Activated CD8-positive, alpha-beta memory T cell treated with anti-CD3 and anti-CD28 coated beads for 4 hours (primary cell): ENCODE data around the gene OR52D1.

Source experiments
- DNase-seq, 2 donors: peaks; one replicate each; pipeline ENCODE4 v3.0.0-alpha.2; 2020; ENCODE audit warnings: low read depth in 2 of 2

Gene OR52D1

DNA sequence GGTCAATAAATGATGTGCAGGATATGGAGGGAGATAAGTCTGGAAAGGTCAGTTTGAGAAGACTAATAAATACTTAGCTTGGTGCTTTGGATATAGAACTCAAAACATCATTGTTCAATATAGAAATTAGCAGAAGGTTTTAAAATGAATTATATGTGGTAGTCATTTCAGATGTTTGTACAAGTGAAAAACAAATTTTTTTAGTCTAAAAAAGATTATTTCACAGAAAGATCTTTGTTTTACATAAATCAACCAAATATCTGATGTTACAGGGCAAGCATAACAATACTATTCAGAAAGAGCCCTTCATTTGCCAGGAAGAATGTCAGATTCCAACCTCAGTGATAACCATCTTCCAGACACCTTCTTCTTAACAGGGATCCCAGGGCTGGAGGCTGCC is at the start of gene OR52D1:
Gene OR52D1, plus strand, starts transcription at position 301 of the 400 bp plus-strand sequence. Its CDS starts 22 bp downstream, at position 323.
- no peak for DNase-seq

- DNase-seq = no peak
These were observed 47.1 kb upstream of the OR52D1 start, which contains the start of gene OR51I1 for GRCh38 chr11:5441414-5441813. Gene OR51I1 (minus strand): TSS chr11:5441514. CDS start chr11:5441514, 0 bp downstream.

GRCh38 chr11:5443835-5444393 is 44.6 kb upstream of the OR52D1 start:
- DNase-seq = no peak

GRCh38 chr11:5449023-5449422 is 39.5 kb upstream of the OR52D1 start, which contains the start of gene OR51I2:
Gene OR51I2 (plus strand): TSS chr11:5449323. CDS start chr11:5453489, 4,166 bp downstream.
- DNase-seq = no peak

GRCh38 chr11:5449432-5449831 is 39.1 kb upstream of the OR52D1 start:
- no peak for DNase-seq

DNA sequence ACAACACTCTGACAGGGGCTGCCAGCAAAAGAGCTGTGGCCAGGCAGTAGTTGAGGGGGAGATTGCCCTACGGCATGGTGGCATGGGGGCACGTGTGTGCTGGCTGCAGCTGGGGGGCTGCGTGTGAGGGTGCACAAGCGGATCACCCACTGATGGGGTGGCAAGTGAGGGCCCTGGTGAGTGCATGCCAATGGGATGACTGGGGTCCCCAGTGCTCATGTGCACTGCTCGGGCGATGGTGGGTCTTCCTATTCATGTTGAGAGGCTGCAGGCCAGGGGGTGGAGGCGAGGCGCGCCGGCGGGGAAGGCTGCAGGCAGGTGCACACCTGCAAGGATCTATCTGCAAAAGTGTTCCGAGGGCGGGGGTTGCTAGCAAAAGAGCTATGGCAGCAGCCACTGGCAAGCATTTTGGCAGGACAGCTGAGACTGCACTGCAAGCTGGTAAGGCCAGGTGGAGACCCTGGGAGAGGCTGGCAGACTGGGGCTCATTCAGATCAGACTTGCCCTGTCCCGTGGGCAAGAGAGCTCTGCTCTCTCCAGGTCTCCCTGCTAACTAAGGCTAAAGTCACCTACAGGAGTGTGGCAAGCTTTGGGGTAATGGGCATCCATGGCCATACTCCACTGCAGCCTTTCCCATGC is 27.4 kb upstream of the OR52D1 start:
- no peak for DNase-seq

DNA sequence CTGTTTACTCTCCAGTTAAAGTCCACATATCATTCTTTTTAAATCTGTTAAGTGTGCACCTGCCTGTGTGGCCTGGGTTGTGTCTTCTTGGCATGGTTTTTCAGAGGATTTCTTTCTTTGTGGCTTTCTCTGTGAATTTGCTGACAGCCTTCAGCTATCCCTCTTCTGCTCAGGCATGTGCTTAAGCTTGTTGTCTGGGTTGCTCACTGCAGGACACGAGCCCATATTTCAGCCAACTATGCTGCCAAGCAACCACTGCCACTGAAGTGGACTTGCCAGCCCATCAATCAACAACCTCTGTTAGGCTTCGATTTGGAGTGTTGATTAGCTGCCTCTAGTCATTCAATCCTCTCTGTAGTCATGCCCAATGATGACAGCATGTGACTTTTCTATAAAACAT is 21.0 kb upstream of the OR52D1 start:
- no peak for DNase-seq

GRCh38 chr11:5473921-5474320 is 14.6 kb upstream of the OR52D1 start:
- DNase-seq = no peak

DNA sequence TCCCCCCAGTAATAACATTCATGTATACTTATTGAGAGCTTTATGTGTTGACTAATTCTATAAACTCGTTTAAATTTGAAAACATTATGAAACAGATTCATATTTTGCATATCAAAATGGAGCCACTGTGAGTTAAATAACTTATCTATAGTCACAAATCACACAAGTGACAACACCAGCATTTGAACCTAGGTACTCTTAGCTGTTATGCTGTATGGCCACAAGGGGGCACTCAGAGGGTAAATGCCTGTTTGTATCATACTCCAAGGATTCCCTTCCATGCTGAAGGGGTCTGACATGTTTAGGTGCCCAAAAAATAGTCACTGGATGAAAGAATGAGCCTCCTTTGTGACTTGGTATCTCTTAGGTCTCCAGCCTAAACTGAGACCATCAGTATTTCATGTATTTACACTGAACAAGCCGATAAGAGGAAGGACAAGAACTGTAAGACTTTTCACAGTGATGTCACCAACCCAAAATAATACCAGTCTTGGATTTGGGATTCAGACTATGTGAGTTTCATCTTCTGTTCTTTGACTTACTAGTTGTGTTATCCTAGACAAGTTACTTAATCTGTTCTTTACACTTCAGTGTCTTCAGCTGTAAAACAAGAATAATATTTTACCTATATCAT is 12.2 kb upstream of the OR52D1 start:
- DNase-seq = no peak

GRCh38 chr11:5486003-5486402 is 2.5 kb upstream of the OR52D1 start:
- no peak for DNase-seq

DNA sequence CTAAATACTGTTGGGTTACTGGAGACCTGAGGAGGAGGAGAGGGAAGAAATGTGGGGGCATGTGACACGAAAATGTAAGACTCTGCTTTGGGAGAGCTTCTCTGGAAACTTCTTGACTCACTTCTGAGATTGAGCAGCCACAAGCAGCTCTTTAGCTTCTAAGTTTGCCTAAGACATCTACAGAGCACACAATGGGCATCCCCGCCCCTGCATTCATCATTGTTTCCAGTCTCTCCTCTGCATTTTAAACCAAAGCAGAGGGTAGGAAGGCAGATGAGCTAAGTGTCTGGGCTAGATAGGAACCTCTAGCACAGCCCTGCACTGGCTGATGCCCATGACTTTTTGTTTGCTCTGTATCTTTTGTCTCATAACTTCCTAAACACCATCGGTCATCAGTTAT is 2.1 kb upstream of the OR52D1 start:
- DNase-seq = no peak

DNA sequence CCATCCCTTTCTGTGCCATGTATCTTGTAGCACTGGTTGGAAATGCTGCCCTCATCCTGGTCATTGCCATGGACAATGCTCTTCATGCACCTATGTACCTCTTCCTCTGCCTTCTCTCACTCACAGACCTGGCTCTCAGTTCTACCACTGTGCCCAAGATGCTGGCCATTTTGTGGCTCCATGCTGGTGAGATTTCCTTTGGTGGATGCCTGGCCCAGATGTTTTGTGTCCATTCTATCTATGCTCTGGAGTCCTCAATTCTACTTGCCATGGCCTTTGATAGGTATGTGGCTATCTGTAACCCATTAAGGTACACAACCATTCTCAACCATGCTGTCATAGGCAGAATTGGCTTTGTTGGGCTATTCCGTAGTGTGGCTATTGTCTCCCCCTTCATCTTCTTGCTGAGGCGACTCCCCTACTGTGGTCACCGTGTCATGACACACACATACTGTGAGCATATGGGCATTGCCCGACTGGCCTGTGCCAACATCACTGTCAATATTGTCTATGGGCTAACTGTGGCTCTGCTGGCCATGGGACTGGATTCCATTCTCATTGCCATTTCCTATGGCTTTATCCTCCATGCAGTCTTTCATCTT is 414 bp downstream of the OR52D1 start:
- no peak for DNase-seq

- no peak for DNase-seq
These were observed 1.3 kb downstream of the OR52D1 start for GRCh38 chr11:5489576-5490357.

DNA sequence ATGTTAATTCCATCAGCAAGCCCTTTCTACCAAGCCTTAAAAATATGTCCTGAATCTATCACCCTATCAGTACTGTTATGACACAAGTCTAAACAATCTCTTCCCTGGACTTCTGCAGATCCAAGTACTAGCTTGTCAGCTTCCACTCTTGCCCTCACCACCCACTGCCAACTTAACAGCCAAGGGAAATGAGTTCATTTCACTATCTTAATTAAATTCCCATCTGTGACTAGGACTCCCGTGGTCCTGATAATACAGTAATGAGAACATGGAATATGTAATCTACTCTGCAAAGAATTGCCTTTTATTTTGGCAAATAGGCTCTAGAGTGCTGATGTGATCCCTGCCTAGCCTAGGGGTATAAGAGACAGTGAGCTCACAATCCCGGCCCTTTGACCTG is 11.2 kb downstream of the OR52D1 start:
- no peak for DNase-seq

DNA sequence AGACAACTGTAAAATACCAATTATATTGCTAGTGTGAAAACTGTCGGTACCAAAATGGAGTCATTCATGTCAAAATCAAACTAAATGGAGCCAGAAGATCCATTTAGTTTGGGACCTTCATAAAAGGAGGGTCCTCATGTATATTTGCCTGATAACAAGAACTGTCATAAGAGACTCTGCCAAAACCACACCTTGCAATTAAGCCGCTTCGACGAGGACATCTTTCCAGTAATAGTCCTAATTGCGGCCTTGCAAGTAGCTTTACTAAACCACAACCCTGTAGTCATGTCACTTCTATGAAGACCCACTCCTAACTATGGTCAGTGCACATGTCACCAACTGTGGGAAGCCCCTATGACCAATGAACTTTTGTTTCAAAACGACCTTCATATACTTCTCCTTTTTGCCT is 11.9 kb downstream of the OR52D1 start:
- DNase-seq = no peak

DNA sequence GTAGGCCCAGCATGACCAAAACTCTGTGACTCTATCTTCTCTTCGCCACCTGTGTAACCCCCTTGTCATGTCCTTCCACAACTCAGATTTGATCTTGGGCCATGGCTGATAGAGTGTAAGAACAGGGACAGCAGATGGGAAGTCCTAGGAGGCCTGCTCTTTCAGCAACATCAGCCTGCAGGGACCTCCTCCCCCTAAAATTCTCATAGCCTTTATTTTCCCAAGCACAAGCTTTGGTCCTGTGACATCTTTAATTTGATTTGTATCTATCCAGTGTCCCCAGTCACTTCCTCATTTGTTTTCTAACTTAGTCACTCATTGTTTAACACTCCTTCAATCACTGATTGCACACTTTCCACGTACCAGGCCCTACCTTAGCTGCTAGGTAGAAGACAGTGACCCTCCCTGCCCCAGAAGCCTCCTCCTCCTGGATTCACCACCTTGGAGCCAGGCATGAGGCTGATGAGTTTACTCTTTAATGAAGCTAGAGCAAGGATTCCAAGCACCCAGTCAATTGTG is 16.0 kb downstream of the OR52D1 start:
- DNase-seq = no peak

DNA sequence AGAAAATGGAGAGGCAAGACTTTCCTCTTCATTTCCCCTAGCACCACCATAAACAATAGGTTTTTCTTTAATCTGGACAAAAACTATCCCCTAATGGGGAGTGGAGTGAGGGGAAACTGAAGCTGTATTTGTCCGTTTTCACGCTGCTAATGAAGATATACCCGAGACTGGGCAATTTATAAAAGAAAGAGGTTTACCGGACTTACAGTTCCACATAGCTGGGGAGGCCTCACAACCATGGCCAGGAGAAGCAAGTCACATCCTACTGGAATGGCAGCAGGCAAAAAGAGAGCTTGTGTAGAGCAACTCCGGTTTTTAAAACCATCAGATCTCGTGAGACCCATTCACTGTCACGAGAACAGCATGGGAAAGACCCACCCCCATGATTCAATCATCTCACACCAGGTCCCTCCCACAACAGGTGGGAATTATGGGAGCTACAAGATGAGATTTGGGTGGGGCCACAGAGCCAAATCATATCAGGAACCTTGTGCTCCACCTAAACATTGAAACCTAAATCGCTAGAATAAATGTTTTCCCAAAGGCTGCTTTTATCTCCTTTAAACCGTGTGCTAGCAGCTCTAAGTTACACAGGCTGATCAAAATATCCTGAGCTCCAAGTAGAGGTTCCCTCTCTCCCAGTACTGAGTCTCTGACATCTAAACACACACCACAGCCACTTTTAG is 17.0 kb downstream of the OR52D1 start:
- no peak for DNase-seq

DNA sequence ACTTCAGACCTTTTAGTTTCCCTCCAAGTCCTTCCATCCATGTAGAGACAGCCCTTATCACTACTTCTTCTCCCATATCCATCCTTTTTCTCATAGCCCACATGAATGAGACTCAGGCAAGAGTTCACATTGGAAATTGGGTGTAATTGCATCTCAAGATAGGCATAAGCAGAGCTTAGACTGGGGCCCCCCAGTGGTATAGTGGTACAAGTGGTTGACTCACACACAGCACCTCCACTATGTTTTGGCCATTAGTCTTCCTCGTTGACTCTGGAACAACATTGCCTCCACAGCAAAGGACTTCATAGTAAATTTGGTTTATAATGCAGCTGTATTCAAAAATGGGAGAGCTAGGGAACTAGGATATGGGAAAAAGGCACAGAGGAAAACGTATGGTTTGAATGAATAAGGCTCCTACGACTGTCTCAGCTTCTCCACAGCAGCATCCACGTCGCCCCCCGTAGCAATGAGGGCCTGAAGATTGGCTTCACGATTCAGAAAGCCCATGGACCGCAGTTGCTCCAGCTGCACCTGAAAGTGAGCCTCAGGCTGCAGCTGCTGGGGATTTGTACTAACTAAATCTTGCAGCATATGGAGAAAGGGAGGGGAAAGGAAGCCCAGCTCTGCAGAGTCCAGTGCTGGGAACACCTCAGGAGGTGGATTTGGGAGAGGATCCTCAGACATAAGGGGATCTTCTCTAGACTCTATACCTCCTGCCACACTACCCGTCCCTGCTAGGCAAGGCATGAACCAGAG is 18.9 kb downstream of the OR52D1 start:
- DNase-seq = no peak

- DNase-seq = no peak
These were observed 19.4 kb downstream of the OR52D1 start for GRCh38 chr11:5507933-5508305.

- DNase-seq = no peak
These were observed 20.1 kb downstream of the OR52D1 start for GRCh38 chr11:5508605-5509004.
